Spleen (tissue), 11 donors: ENCODE results near the gene ARL5C. TPM values are rescaled to one million over a fixed set of nuclear protein-coding genes. Genes with fewer than 3 reads are reported as not detected.

Source experiments
- DNase-seq: peaks from one replicate; pipeline ENCODE4 v3.0.0-alpha.2; 2020
- H3K27ac ChIP-seq, 8 donors: fragments of 200-600 bp; sonication (generic) in 7 of 8; 1 replicate in 4 of 8; 2 replicates in 4 of 8; pipeline versions ENCODE4 v1.5.0 to v1.8.0; 2016 to 2021; ENCODE audit warnings: inconsistent platforms in 4 of 8, mild to moderate bottlenecking in 4 of 8, moderate library complexity in 1 of 8
- H3K27me3 ChIP-seq, 7 donors: fragments of 200-600 bp; sonication (generic) in 6 of 7; replicated peaks in 1 of 7; 1 replicate in 4 of 7; 2 replicates in 3 of 7; pipeline versions ENCODE4 v1.5.0 to v1.8.0; 2016 to 2021; ENCODE audit warnings: inconsistent platforms in 3 of 7, mild to moderate bottlenecking in 1 of 7
- H3K36me3 ChIP-seq, 6 donors: fragments of 200-600 bp; sonication (generic) in 5 of 6; 1 replicate in 4 of 6; 2 replicates in 2 of 6; pipeline versions ENCODE4 v1.5.0 to v1.8.0; 2016 to 2021; ENCODE audit warnings: inconsistent platforms in 2 of 6
- H3K4me1 ChIP-seq, 6 donors: fragments of 200-600 bp; sonication (generic) in 5 of 6; 1 replicate in 3 of 6; 2 replicates in 3 of 6; pipeline versions ENCODE4 v1.5.0 to v1.8.0; 2016 to 2021; ENCODE audit warnings: inconsistent platforms in 3 of 6
- H3K4me3 ChIP-seq, 8 donors: fragments of 200-600 bp; sonication (generic) in 7 of 8; 1 replicate in 4 of 8; 2 replicates in 4 of 8; pipeline versions ENCODE4 v1.5.0 to v1.8.0; 2016 to 2021; ENCODE audit warnings: inconsistent platforms in 4 of 8, mild to moderate bottlenecking in 4 of 8, moderate library complexity in 2 of 8
- H3K9me3 ChIP-seq, 8 donors: fragments of 200-600 bp; sonication (generic) in 7 of 8; 1 replicate in 4 of 8; 2 replicates in 4 of 8; pipeline versions ENCODE4 v1.5.0 to v1.8.0; 2016 to 2021; ENCODE audit warnings: inconsistent platforms in 4 of 8
- POLR2A ChIP-seq, 3 donors: fragments of 450-650 bp; IDR thresholded peaks; one replicate each; pipeline ENCODE4 v1.5.1; 2017; ENCODE audit warnings: antibody characterized with exemption in 3 of 3, mild to moderate bottlenecking in 1 of 3
- POLR2AphosphoS5 ChIP-seq, 3 donors: sonication (generic); formaldehyde crosslinking; IDR thresholded peaks; one replicate each; pipeline ENCODE4 v1.5.1; 2017; ENCODE audit warnings: antibody characterized with exemption in 3 of 3
- WGBS, 5 donors: extraction: QIAGEN DNeasy Blood & Tissue Kit in 3 of 5; methylation state at CpG; one replicate each; pipeline versions ENCODE4 v1.1.5 to v1.1.7; 2013 to 2018; 5-methylcytosine and 5-hydroxymethylcytosine counted together
- intact Hi-C: fragments of 100-400 bp; cut with DNase I; formaldehyde crosslinking; loops from one replicate; pipeline ENCODE4 v1.15.0; 2023; ENCODE audit warnings: low total_unique reads
- polyA plus RNA-seq, 3 donors: library from polyadenylated mRNA; stranded (reverse); fragments of 200-250 nt; gene quantifications; one replicate each; pipeline ENCODE4 v1.2.1, GENCODE V29; 2013
- total RNA-seq, 7 donors: library from RNA; depleted of rRNA in 3 of 7; stranded (reverse); fragments of >200 nt in 3 of 7; fragmentation: NEBNext Ultra II Directional in 4 of 7; extraction: Animal tissue kit (Norgen Biotek cat#: 25700) in 4 of 7; gene quantifications; one replicate each; pipeline versions ENCODE4 v1.1.0 to v1.2.1, GENCODE V29; 2016 to 2021
- TF ChIP-seq, protein P1 (sequence below), 11 experiments: fragments of 200-600 bp in 7 of 11; fragments of 450-650 bp in 4 of 11; sonication (generic) in 4 of 11; IDR thresholded peaks in 8 of 11; conservative IDR thresholded peaks in 3 of 11; 1 replicate in 7 of 11; 2 replicates in 4 of 11; pipeline versions ENCODE4 v1.4.0 to v1.8.0; 2016 to 2021; ENCODE audit warnings: antibody characterized with exemption in 11 of 11, inconsistent platforms in 4 of 11, mild to moderate bottlenecking in 1 of 11
- donor health status: healthy with polysubstance abuse.
- donor health status: DM: no; HTN: no; CAD: no; lungs with moderate emphysema.
- donor health status: DM: no; HTN: no; CAD: no.
- donor health status: Bipolar disorder and iron deficiency.
- donor health status: healthy.
- donor health status: DM: no; HTN: no; CAD: no.
- donor health status: DM: yes; HTN: yes; CAD: no.

ARL5C gene
- total and polyA plus RNA-seq, 10 donors, result not detected

DNA sequence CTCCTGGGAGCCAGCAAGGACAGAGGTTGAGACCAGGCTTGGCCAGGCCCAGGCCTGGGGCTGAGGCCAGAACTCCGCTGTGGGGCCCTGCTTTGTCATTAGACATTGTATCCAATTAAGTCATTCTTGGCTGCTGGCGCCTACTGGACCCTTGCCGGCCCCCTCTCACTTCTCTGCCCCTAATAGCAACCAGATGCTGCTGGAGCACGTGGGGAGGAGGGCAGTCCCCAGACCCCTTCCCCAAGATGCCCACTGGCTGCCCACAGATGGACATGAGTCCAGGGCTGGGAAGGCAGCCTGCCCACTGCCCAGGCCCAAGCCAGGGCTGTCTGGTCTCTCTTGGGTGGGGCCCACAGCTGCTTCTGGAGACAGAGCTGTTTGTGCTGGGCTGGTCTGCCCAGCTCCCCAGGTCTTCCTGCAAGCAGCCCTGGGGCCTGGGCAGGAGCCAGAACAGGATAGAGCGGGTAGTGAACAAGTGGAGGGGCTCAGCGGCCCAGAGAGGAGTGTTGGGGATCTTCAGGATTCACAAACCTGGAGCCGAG, 22.3 kb downstream of the ARL5C start:
- Histone ChIP-seq H3K9me3 (peaks cover 0 to 6% (median 2%) of the 10 kb centered on the region in 8 donors), H3K27ac (no peak overlapping the region), H3K27me3 (peaks cover 0 to 4% (median 0%) of the 10 kb centered on the region in 7 donors), H3K4me3 (no peak overlapping the region), H3K4me1 (no peaks in the 10 kb centered on the region), H3K36me3 (no peaks in the 10 kb centered on the region)
- TF ChIP-seq POLR2A (IDR thresholded peaks at IDR 0.05) (no peak), POLR2AphosphoS5 (IDR thresholded peaks at IDR 0.05) (no peak)
- TF ChIP-seq, protein P1, sequence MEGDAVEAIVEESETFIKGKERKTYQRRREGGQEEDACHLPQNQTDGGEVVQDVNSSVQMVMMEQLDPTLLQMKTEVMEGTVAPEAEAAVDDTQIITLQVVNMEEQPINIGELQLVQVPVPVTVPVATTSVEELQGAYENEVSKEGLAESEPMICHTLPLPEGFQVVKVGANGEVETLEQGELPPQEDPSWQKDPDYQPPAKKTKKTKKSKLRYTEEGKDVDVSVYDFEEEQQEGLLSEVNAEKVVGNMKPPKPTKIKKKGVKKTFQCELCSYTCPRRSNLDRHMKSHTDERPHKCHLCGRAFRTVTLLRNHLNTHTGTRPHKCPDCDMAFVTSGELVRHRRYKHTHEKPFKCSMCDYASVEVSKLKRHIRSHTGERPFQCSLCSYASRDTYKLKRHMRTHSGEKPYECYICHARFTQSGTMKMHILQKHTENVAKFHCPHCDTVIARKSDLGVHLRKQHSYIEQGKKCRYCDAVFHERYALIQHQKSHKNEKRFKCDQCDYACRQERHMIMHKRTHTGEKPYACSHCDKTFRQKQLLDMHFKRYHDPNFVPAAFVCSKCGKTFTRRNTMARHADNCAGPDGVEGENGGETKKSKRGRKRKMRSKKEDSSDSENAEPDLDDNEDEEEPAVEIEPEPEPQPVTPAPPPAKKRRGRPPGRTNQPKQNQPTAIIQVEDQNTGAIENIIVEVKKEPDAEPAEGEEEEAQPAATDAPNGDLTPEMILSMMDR (IDR thresholded peaks at IDR 0.05 in 8 of 11, conservative IDR thresholded peaks at IDR 0.05 in 3 of 11), result no peak
- 77 to 92% (median 90%) methylated on average over 7 of the region's 7 CpGs for WGBS, 5 donors
- DNase-seq, result no peak
- intact Hi-C loops, result no loop called here

DNA sequence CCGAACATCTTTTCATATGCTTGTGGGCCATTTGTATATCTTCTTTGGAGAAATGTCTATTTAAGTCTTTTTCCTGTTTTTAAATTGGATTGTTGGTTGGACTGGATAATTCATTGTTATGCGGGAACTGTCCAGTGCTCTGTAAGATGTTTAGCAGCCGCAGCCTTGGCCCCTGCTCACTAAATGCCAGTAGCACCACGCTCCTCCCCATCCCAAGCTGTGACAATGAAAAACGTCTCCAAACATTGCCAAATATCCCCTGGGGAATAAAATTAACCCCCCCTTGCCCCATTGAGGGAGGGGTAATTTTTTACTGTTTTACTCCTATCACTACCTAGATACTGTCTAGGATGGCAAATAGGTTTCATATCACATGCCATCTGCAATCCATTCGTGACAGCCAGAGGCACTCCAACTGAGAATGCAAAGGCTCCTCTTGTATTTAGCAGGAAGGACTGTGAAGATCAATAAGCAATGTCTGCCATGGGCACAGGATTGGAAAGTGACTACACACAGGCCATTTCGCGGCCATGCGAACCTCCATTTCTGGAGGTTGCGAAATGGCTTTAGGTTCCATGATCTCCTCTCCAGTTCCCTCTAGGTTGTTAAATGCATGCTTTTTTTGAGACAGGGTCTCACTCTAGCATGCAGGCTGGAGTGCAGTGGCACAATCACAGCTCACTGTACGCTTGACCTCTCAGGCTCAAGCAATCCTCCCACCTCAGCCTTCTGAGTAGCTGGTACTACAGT, 23.9 kb downstream of the ARL5C start:
- peaks cover 0 to 6% (median 2%) of the 10 kb centered on the region in 8 donors for H3K9me3 ChIP-seq
- WGBS, 5 donors, result 81 to 92% (median 87%) methylated on average over 11 of the region's 11 CpGs
- H3K4me1 ChIP-seq, result no peaks in the 10 kb centered on the region
- no peak for DNase-seq
- no peaks in the 10 kb centered on the region for H3K27me3 ChIP-seq
- no peak overlapping the region for H3K27ac ChIP-seq
- TF ChIP-seq POLR2AphosphoS5 (IDR thresholded peaks at IDR 0.05) (no peak), POLR2A (IDR thresholded peaks at IDR 0.05) (no peak)
- TF ChIP-seq, protein P1 (IDR thresholded peaks at IDR 0.05 in 8 of 11, conservative IDR thresholded peaks at IDR 0.05 in 3 of 11), result no peak
- intact Hi-C loops, result no loop called here
- no peak overlapping the region for H3K4me3 ChIP-seq
- H3K36me3 ChIP-seq, result no peaks in the 10 kb centered on the region

DNA sequence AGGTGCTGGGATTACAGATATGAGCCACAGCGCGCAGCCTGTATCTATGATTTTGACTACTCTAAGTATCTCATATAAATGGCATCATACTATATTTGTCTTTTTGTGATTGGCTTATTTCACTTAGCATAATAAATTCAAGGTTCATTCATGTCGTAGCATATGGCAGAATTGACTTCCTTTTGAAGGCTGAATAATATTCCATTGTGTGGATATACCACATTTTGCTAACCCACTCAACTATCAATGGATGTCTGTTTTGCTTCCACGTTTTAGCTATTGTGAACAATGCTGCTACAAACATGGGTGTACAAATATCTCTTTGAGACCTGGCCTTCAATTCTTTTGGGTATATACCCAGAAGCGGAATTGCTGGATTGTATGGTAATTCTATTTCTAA, 24.7 kb downstream of the ARL5C start:
- no peaks in the 10 kb centered on the region for H3K27me3 ChIP-seq
- no peak overlapping the region for H3K27ac ChIP-seq
- no peaks in the 10 kb centered on the region for H3K36me3 ChIP-seq
- H3K4me3 ChIP-seq, result no peak overlapping the region
- no peaks in the 10 kb centered on the region for H3K4me1 ChIP-seq
- H3K9me3 ChIP-seq, result peaks cover 0 to 6% (median 2%) of the 10 kb centered on the region in 8 donors
- no peak for DNase-seq
- intact Hi-C loops, result no loop called here
- WGBS, 5 donors, result 91 to 97% (median 96%) methylated on average over 5 of the region's 5 CpGs
- no peak for TF ChIP-seq POLR2AphosphoS5 (IDR thresholded peaks at IDR 0.05)
- TF ChIP-seq, protein P1 (IDR thresholded peaks at IDR 0.05 in 8 of 11, conservative IDR thresholded peaks at IDR 0.05 in 3 of 11), result no peak
- TF ChIP-seq POLR2A (IDR thresholded peaks at IDR 0.05), result no peak

DNA sequence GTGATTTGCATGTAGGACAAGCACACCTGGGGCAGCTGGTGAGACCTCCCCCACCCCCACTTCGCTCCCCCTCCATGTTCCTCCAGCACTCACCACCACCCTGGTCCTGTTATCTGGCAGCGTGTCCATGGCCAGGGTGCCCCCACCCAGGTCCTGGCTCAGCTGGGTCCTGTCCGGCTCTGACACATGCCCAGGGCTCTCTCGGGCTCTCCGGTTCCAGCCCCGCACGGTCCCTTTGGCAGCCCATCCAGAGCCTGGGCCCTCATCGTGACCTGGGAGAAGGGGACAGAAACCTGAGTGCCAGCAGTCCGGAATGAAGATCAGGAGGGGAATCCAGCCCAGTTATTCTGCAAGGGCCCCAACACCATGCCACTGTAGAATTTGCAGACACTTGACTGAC, 26.4 kb downstream of the ARL5C start:
- H3K27me3 ChIP-seq, result no peaks in the 10 kb centered on the region
- no peak for DNase-seq
- intact Hi-C loops, result no loop called here
- peaks cover 0 to 6% (median 2%) of the 10 kb centered on the region in 8 donors for H3K9me3 ChIP-seq
- no peak overlapping the region for H3K27ac ChIP-seq
- WGBS, 5 donors, result 90 to 99% (median 94%) methylated on average over 9 of the region's 9 CpGs
- H3K4me3 ChIP-seq, result no peak overlapping the region
- TF ChIP-seq, protein P1 (IDR thresholded peaks at IDR 0.05 in 8 of 11, conservative IDR thresholded peaks at IDR 0.05 in 3 of 11), result no peak
- TF ChIP-seq POLR2AphosphoS5 (IDR thresholded peaks at IDR 0.05) (no peak), POLR2A (IDR thresholded peaks at IDR 0.05) (no peak)
- no peaks in the 10 kb centered on the region for H3K4me1 ChIP-seq
- H3K36me3 ChIP-seq, result no peaks in the 10 kb centered on the region
